VCaP (cell line): ENCODE results near the gene VSTM2L.

ENCODE experiments used
- H3K27ac ChIP-seq: fragments of 450-650 bp; 2 replicates; pipeline ENCODE4 v1.5.1; 2017
- TF ChIP-seq, protein P1 (sequence below): fragments of 450-650 bp; conservative IDR thresholded peaks from 2 replicates; pipeline ENCODE4 v1.5.1; 2017; ENCODE audit warnings: mild to moderate bottlenecking, moderate library complexity

VSTM2L gene

DNA sequence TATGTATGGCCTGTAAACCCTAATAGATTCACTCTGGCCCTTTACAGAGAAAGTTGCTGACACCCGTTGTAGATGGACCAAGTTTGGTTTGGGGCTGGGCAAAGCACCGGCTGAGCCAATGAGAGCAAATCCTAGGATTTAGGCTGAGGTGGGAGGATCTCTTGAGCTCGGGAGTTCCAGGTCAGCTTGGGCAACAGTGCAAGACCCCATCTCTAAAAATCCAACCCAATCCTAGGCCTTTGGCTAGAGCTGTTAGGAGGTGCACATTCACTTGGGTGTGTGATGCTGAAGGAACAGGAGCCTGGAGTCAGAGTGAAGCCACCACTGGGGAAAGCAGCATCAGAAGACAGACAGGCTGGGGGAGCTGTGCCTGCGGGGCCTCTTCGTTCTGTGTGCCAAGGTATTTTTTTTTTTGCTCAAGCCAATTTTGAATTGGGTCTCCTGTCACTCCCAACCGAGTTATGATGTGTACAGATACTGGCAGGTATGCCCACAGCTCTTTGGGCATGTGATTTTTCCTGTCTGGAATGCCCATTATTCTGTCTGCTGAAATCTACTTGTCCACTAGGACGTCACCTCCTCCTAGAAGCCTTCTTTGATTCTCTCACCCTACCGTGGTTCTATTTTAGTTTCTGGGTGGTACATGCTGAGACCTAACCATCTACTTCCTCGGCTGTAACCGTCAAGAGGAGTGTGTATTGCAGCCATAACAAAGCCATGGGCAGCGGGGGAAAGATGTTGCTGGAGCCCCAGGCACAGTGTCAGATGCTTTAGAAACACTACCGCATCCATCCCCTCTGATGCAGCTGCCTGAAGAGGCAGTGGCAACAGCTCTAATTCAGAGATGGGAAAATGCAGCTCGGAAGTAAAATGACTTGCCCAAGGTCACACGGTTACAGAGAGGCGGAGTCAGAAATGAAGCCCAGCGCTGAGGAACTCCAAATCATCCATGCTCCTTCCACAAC is 76.4 kb downstream of the VSTM2L start:
- TF ChIP-seq, protein P1, sequence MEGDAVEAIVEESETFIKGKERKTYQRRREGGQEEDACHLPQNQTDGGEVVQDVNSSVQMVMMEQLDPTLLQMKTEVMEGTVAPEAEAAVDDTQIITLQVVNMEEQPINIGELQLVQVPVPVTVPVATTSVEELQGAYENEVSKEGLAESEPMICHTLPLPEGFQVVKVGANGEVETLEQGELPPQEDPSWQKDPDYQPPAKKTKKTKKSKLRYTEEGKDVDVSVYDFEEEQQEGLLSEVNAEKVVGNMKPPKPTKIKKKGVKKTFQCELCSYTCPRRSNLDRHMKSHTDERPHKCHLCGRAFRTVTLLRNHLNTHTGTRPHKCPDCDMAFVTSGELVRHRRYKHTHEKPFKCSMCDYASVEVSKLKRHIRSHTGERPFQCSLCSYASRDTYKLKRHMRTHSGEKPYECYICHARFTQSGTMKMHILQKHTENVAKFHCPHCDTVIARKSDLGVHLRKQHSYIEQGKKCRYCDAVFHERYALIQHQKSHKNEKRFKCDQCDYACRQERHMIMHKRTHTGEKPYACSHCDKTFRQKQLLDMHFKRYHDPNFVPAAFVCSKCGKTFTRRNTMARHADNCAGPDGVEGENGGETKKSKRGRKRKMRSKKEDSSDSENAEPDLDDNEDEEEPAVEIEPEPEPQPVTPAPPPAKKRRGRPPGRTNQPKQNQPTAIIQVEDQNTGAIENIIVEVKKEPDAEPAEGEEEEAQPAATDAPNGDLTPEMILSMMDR = no peak
- H3K27ac ChIP-seq = no peak overlapping the region

DNA sequence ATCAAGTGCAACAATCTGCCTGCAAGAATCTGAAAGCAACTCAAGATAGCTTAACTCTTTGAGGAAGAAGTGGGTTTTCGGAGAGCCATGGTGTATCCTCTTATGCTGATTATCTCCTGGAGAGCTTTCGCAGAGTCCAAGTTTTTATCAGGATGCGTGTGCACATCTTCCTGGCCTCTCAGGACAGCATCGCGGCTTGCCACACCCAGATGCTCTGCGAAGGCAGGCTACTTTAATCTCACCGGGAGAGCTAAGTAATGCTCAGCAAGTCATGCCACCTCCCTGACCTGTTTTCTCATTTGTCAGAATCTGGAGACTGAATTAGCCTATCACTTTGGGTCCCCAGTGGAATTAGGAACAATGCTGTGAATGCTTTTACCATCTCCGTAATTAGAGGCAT is 77.5 kb downstream of the VSTM2L start:
- no peak overlapping the region for H3K27ac ChIP-seq
- TF ChIP-seq, protein P1 = no peak

DNA sequence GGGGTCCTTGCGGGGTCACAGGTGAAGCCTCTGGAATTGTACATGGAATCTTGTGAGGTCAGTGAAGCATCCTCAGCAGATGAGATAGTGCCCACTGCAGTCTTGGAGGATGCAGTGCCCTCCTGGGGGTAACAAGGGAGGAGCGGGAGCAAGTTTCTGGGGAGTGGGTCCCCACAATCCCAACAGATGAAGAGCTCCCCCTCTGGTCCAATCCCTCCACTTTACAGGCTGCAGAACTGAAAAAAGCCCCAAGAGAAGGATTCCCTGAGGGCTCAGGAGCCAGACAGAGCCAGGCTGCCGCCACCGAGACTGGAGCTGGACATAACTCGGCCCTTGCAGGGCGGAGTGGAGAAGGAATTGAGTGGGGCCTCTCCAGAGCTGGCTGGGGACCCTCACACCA is 77.9 kb downstream of the VSTM2L start:
- H3K27ac ChIP-seq = no peak overlapping the region
- TF ChIP-seq, protein P1 = no peak

DNA sequence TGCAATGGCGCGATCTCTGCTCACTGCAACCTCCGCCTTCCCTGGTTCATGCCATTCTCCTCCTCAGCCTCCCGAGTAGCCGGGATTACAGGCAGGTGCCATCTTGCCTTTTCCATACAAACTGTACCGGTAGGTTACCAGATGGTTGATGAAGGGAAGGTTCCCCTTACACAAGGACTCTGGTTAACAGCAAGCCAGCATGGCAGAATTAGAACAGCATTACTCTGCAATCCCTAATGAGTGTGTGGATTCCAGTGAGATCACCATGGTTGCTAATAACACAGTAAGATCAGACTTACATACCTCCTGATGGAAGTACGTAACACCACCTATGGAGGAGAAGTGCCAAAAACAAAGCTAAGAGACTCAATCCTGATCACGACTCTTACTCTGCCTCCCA is 78.6 kb downstream of the VSTM2L start:
- TF ChIP-seq, protein P1 = no peak
- no peak overlapping the region for H3K27ac ChIP-seq

DNA sequence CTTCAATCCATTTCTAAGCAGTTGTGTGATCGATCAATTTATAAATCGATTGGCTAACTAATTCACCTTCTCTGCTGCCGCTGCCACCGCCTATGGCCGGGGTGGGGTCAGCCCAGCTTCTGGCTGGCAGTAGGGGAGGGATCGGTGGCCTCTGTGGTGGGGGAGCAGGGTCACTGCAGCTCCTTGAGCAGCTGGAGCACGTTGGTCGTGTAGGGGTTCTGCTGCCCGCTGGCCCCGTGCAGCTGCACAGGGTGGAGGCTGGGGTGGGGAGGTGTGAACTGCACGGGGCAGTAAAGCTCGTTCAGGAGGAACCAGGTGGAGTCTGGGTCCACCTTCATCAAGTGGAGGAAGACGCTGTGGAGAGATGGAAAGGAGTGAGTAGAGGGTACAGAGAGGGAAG is 80.4 kb downstream of the VSTM2L start:
- TF ChIP-seq, protein P1 = no peak
- H3K27ac ChIP-seq = peak overlapping the region; percentile 67

DNA sequence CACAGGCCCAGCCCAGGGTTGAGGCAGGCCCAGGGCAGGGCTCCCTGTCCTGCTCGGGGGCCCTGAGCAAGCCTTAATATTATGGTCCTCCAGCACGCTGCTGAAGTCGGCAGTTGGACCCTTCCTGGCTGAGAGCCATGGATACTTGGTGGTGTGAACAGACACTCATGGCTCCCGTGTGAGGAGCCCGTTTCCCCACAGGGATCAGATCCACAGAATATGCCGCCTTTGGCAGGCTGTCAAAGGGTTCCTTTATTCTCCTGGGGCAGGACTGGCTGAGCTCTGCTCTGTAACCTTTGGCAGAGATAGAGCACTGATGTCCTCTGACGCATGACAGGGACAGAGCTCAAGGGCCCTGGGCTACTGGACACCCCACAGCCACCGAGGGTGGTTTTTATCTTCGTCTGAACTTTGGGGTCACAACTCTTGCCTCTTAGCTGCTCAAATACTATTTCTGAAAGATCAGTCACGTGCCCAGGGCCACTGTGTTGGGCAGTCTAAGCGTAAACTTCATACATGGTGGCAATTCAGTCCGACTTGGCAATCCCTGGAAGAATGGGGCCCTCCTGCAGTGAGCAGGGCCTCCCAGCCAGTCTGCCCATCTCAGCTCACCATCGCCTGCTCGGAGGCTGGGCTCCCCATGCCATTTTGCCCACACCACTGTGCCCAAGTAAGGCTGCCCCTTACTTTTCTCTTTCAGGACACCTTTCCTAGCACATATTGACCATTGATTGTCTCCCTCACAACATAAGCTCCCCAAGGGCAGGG is 81.3 kb downstream of the VSTM2L start:
- TF ChIP-seq, protein P1 = no peak
- H3K27ac ChIP-seq = peak overlapping the region; percentile 67
